ENCODE results near the gene PRPF6. TPM values are rescaled to one million over a fixed set of nuclear protein-coding genes. Genes with fewer than 3 reads are reported as not detected.

PRPF6 gene
- total RNA-seq, 2 experiments from 2014 or later, result 60.5 to 67.0 TPM

DNA sequence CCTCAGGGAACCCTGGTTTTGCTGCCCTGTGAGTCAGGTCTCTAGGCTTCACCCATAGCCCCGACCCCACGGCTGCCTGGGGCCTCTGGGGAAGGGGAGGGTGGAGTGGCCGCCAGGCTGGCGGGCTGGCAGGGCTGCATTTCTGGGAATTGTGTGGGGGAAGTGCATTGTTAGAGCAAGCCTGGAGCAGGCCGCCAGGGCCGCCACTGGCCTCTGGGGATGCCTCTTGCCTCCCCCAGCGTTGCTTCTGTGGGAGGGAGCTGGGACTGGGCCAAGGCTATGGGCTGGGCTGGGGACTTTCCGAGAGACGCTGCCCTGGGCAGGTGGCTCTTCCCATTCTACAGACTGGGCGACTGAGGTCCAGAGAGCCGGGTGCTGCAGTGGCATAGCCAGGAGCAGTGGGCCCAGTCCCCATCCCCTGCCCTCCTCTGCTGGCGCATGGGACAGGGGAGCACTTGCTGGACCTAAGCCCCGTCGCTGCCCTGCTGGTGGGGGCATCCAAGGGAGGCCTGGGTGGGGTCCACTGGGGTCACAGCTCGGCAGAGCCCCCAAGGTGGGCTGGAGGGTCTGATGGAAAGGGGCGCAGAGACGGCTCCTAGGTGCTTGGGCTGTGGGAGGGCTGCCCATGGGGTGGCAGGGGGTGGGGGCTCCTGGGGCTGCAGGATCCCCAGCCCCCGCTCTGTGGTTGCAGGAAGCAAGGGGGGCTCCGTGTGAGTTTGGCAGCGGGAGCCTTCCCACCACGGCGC, 75.1 kb downstream of the PRPF6 start:
- intact Hi-C loops (cut with DNase I, micrococcal nuclease), result loop anchor here (1.0 to 5.0 kb wide), 3 partner anchors 15 to 349 kb away; partner anchors contain the start of genes ARFRP1 (in 1 of the 2) and PRPF6 (in 1 of the 2)
- Mint-ChIP-seq H3K9me3 (ENCODE audit: low read depth) (no peaks in the 10 kb centered on the region), H3K4me1 (peaks cover 14% of the 10 kb centered on the region), H3K4me3 (no peak overlapping the region), H3K27ac (no peak overlapping the region), H3K36me3 (ENCODE audit: low read depth) (no peaks in the 10 kb centered on the region), H3K27me3 (peaks cover 18% of the 10 kb centered on the region)
- ChIA-PET CTCF (interaction anchor here (0.6 to 1.7 kb wide), 7 partner anchors 10 to 464 kb away, joined by 3 to 6 read pairs (median 3); no protein-coding TSS in a partner anchor), POLR2A (no interaction called here)
- DNase-seq (no peak), ATAC-seq (no peak)

DNA sequence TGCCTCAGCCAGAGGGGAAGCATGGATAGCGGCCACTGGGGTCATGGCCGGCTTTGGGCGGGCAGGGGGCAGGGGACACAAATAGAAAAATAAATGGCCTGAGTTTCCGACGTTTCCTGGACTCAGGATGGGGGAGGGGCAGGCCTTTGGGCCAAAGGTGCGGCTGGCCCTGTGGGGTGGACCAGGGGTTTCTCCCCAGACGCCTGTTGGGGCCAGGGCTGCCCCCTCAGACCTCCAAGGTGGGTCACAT, 75.6 kb downstream of the PRPF6 start:
- H3K9me3 Mint-ChIP-seq (ENCODE audit: low read depth), result no peaks in the 10 kb centered on the region
- POLR2A ChIA-PET, result no interaction called here
- H3K27me3 Mint-ChIP-seq, result peaks cover 17% of the 10 kb centered on the region
- H3K4me3 Mint-ChIP-seq, result no peak overlapping the region
- no peaks in the 10 kb centered on the region for H3K36me3 Mint-ChIP-seq (ENCODE audit: low read depth)
- intact Hi-C loops (cut with DNase I, micrococcal nuclease), result loop anchor here (2.0 to 5.0 kb wide), 2 partner anchors 74 to 350 kb away; partner anchors contain the start of genes ARFRP1 (in 1 of the 2) and PRPF6 (in 1 of the 2)
- H3K4me1 Mint-ChIP-seq, result peaks cover 14% of the 10 kb centered on the region
- DNase-seq (no peak), ATAC-seq (no peak)
- CTCF ChIA-PET, result interaction anchor here (0.6 to 1.7 kb wide), 7 partner anchors 10 to 465 kb away, joined by 3 to 6 read pairs (median 3); no protein-coding TSS in a partner anchor
- no peak overlapping the region for H3K27ac Mint-ChIP-seq

DNA sequence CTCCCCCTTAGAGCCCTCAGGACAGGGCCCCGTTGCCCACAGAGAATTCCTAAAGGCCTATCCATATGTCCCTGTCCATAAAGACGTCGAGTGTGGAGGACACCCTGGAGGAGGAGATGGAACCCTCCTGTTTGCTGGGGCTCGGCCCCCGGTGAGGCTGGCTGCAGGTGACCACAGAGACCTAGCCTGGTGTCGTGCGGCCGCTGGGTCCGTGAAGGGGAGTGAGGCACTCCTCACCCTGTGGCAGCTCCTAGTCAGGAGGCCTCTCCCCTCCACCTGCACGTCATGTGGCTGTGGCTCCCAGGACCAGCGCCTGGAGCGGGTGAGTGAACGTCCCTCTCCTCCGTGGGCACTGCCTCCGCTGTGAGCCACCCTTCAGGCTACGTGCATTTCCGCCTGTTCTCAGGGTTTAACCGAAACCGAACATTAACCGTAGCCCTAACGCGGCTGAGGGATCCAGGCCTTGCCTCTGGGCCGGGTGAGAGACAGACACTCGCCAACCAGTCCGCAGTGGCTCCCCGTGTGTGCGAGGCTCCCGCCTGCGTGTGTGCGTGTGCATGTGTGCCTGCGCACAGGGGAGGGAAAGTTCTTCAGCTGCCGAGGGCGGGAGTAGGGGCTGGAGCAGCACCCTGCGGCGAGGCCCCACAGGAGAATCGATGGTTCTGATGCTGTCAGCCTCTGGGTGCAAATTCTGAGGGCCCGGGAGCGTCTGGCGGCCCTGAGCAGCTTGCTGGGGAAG, 76.1 kb downstream of the PRPF6 start:
- ATAC-seq (peak; percentile 63), DNase-seq (peak; percentile 72)
- ChIA-PET POLR2A (interaction anchor here (0.6 kb wide), 1 partner anchor 18 kb away, joined by 3 read pairs; no protein-coding TSS in a partner anchor), CTCF (interaction anchor here (0.6 to 1.7 kb wide), 14 partner anchors 8 to 747 kb away, joined by 3 to 6 read pairs (median 4); partner anchors contain the start of gene PRPF6)
- intact Hi-C loops (cut with DNase I, micrococcal nuclease), result loop anchor here (1.0 to 5.0 kb wide), 4 partner anchors 18 to 350 kb away; partner anchors contain the start of genes ARFRP1 (in 1 of the 2) and PRPF6 (in 1 of the 2)
- Mint-ChIP-seq H3K9me3 (ENCODE audit: low read depth) (no peaks in the 10 kb centered on the region), H3K36me3 (ENCODE audit: low read depth) (no peaks in the 10 kb centered on the region), H3K4me3 (peak overlapping the region; percentile 79), H3K4me1 (peaks cover 16% of the 10 kb centered on the region), H3K27me3 (peaks cover 14% of the 10 kb centered on the region), H3K27ac (peak overlapping the region; percentile 83)

DNA sequence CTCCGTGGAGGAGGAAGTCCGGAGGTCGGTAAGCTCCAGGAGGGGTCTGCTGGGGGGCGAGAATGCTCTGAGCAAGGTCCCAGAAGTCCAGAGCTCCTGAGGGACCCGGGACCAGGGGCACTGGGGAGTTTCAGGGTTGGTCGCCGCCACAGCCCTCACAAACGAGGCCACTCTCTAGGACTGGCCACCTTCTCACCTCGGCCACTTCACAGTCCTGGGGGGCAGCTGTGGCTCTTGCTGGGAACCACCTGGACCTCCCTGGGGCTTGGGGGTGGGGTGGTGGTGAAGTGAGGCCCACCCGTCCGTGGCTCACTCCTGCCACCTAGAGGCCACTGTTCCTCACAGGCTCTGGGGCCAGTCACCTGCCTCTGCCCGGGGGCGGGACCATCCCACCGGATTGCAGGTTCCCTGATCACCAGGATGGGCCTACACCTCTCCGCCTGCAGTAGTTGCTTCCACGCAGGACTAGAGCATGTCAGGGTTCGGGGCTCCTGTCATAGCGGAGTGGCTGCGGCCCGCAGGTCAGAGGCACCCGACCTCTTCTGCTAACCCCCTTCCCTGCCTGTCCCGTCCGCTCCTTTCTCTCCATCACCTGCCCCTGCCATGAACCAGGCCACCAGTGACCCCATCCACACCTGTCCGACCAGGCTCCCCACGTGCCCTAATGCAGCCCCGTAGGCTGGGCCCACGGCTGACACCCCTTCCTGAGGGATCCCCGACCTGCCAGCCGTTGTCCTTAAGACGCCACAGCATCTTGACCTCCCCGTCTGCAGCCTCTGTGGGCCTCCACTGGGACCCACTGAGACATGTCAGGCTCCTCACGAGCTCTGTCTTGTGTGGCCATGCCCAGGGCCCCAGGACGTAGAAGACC, 76.9 kb downstream of the PRPF6 start:
- CTCF ChIA-PET, result interaction anchor here (0.6 to 1.7 kb wide), 11 partner anchors 8 to 748 kb away, joined by 3 to 6 read pairs (median 4); partner anchors contain the start of gene PRPF6
- no peaks in the 10 kb centered on the region for H3K9me3 Mint-ChIP-seq (ENCODE audit: low read depth)
- H3K4me1 Mint-ChIP-seq, result peaks cover 21% of the 10 kb centered on the region
- peak; percentile 82 for ATAC-seq
- POLR2A ChIA-PET, result interaction anchor here (0.6 kb wide), 1 partner anchor 19 kb away, joined by 3 read pairs; no protein-coding TSS in a partner anchor
- DNase-seq, result peak; percentile 93
- no peaks in the 10 kb centered on the region for H3K36me3 Mint-ChIP-seq (ENCODE audit: low read depth)
- H3K27me3 Mint-ChIP-seq, result peaks cover 11% of the 10 kb centered on the region
- intact Hi-C loops (cut with DNase I, micrococcal nuclease), result loop anchor here (1.0 to 5.0 kb wide), 4 partner anchors 19 to 351 kb away; partner anchors contain the start of genes ARFRP1 (in 1 of the 2) and PRPF6 (in 1 of the 2)
- peak overlapping the region; percentile 83 for H3K27ac Mint-ChIP-seq
- peak overlapping the region; percentile 79 for H3K4me3 Mint-ChIP-seq

DNA sequence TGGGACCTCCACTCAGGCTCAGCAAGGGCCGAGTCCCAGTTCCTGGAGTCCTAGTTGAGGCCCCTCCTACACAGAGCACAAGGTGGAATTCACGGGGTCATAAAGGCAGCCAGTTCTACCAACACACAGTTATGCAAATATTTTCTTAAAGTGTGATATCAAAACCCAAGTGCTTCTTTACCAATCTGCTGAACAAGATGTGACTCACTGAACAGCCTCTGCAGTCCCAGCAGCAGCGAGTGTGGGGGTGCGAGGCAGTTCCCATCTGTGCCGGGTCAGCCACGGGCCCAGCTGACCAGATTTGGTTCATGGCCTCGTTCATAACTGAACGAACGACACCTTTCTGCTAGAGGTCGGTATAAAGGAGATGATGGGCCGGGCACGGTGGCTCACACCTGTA, 77.6 kb downstream of the PRPF6 start:
- intact Hi-C loops (cut with DNase I, micrococcal nuclease), result loop anchor here in 1 of 2 experiments (5.0 kb wide), 1 partner anchor 76 kb away; the partner anchor contains the start of gene PRPF6
- ChIA-PET POLR2A (no interaction called here), CTCF (interaction anchor here (0.7 kb wide), 1 partner anchor 210 kb away, joined by 3 read pairs; no protein-coding TSS in a partner anchor)
- Mint-ChIP-seq H3K4me1 (peaks cover 21% of the 10 kb centered on the region), H3K9me3 (ENCODE audit: low read depth) (no peaks in the 10 kb centered on the region), H3K36me3 (ENCODE audit: low read depth) (no peaks in the 10 kb centered on the region), H3K4me3 (peak overlapping the region; percentile 79), H3K27me3 (peaks cover 7% of the 10 kb centered on the region), H3K27ac (peak overlapping the region; percentile 83)
- DNase-seq (no peak), ATAC-seq (peak; percentile 3)

DNA sequence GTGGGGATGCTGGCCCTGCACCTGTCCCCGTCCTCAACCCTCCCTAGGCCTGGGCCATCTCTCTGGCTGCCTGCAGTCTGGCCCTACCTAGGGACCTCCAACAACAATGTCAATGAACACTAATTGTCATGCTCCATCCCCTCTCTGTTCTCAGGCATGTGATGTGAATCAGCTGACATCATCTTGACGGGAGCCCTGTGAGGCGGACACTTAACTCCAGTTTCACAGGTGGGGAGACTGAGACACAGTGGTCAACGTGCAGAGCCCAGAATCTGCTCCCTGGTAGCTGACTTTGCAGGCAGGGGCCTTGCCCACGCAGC, 81.3 kb downstream of the PRPF6 start:
- intact Hi-C loops (cut with DNase I, micrococcal nuclease), result loop anchor here (1.0 to 10.0 kb wide), 4 partner anchors 523 to 1270 kb away; partner anchors contain the start of genes ARFGAP1 (in 1 of the 2) and PTK6 (in 1 of the 2)
- Mint-ChIP-seq H3K36me3 (ENCODE audit: low read depth) (no peaks in the 10 kb centered on the region), H3K4me1 (peaks cover 52% of the 10 kb centered on the region), H3K27me3 (no peaks in the 10 kb centered on the region), H3K9me3 (ENCODE audit: low read depth) (no peaks in the 10 kb centered on the region), H3K27ac (no peak overlapping the region), H3K4me3 (peak overlapping the region; percentile 82)
- ATAC-seq (no peak), DNase-seq (no peak)
- CTCF ChIA-PET, result interaction anchor here (0.7 to 1.4 kb wide), 9 partner anchors 15 to 509 kb away, joined by 3 to 9 read pairs (median 4); partner anchors contain the start of gene LKAAEAR1
- POLR2A ChIA-PET, result no interaction called here

DNA sequence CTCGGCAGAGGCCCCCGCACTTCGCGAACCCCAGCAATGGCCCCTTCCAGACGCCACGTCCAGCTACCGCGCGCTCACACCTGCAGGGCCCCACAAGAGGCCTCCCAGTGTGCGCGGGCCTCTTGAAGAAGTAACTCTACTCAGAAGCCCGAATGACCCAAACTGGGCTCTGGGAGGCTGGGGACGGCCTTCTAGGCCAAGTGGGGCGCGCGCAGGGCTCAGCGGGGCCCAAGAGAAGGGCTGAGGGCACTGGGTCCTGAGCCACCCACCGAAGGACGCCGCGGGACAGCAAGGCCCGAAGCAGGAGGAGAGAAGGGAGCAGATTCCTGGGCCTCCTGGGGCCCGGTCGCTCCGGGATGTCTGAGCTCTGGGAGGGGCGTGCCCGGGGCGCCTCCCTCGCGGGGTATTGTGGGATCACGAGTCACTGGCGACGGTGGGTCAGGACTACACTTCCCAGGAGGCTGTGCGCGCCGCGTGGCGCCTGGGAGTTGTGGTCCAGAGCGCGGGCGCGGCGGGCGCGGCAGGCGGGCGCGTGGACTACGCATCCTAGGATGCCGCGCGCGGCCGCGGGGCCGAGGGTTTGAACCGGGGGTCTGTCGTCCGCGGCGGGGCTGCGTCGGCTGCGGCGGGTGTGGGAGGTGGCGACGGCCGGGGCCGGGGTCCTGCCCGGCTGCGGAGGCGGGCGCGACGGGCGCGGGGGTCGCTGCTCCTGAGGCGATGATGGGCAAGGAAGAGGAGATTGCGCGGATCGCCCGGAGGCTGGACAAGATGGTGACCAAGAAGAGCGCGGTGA, 81.9 kb downstream of the PRPF6 start, which contains the start of gene TCEA2:
Gene TCEA2, plus strand, starts transcription at position 603 of the 793 bp plus-strand sequence. Its CDS starts 115 bp downstream, at position 718.
- Mint-ChIP-seq H3K36me3 (ENCODE audit: low read depth) (no peaks in the 10 kb centered on the region), H3K27ac (peak within 1 kb of the TSS; percentile 79), H3K27me3 (no peaks in the 10 kb centered on the region), H3K9me3 (ENCODE audit: low read depth) (no peaks in the 10 kb centered on the region), H3K4me1 (peaks cover 51% of the 10 kb centered on the region), H3K4me3 (peak within 1 kb of the TSS; percentile 82)
- ChIA-PET CTCF (interaction anchor here (0.7 to 1.4 kb wide), 9 partner anchors 14 to 509 kb away, joined by 3 to 9 read pairs (median 4); partner anchors contain the start of gene LKAAEAR1), POLR2A (no interaction called here)
- ATAC-seq (peak; percentile 83), DNase-seq (peak; percentile 98)
- intact Hi-C loops (cut with DNase I, micrococcal nuclease), result loop anchor here (1.0 to 10.0 kb wide), 10 partner anchors 17 to 1270 kb away; partner anchors contain the start of genes ARFGAP1 (in 1 of the 2), DNAJC5 (in 1 of the 2), GMEB2 (in 1 of the 2) and PRPF6 (in 1 of the 2)

DNA sequence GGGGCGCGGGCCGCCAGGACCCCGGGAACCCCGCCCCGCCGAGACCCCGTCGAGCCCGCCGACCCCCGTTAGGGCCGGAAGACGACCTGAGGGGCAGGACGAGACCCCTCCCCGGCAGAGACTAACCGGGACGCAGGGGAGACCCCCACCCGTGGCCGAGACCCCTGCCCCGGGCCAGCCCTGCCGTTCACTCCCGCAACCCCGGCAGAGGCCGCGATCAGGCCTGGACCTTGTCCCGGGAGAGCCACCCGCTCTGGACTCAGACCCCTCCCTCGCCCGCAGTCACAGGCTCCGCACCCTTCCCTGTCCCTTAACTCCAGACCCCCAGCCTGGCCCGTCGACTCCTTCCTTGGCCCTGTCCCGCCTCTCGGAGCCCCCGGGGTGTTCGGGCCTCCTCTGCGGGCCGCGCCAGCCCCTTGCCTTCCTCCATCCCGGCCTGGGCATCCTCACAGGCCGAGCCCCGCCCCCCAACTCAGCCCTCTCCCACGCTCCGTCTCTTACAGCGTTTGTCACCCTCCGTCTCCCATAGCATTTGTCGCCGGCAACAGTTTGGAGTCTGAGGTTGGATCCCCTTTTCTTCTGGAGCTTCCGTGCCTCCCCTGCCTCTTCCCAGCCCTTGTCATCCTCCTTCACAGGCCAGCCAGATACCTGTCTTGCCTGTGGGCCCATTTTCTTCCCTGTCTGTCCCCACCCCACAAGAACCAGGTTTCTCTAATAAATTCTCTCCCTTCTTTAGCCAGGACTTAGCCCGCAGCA, 82.6 kb downstream of the PRPF6 start:
- intact Hi-C loops (cut with DNase I, micrococcal nuclease), result loop anchor here (1.0 to 10.0 kb wide), 10 partner anchors 15 to 1271 kb away; partner anchors contain the start of genes RGS19 (in 2 of the 2), DNAJC5 (in 1 of the 2), GMEB2 (in 1 of the 2) and PRPF6 (in 1 of the 2)
- H3K4me3 Mint-ChIP-seq, result peak overlapping the region; percentile 82
- CTCF ChIA-PET, result interaction anchor here (1.0 to 1.4 kb wide), 3 partner anchors 22 to 83 kb away, joined by 3 to 9 read pairs (median 4); no protein-coding TSS in a partner anchor
- peaks cover 50% of the 10 kb centered on the region for H3K4me1 Mint-ChIP-seq
- POLR2A ChIA-PET, result no interaction called here
- ATAC-seq, result peak; percentile 16
- H3K36me3 Mint-ChIP-seq (ENCODE audit: low read depth), result no peaks in the 10 kb centered on the region
- peak overlapping the region; percentile 79 for H3K27ac Mint-ChIP-seq
- peak; percentile 78 for DNase-seq
- no peaks in the 10 kb centered on the region for H3K9me3 Mint-ChIP-seq (ENCODE audit: low read depth)
- no peaks in the 10 kb centered on the region for H3K27me3 Mint-ChIP-seq

DNA sequence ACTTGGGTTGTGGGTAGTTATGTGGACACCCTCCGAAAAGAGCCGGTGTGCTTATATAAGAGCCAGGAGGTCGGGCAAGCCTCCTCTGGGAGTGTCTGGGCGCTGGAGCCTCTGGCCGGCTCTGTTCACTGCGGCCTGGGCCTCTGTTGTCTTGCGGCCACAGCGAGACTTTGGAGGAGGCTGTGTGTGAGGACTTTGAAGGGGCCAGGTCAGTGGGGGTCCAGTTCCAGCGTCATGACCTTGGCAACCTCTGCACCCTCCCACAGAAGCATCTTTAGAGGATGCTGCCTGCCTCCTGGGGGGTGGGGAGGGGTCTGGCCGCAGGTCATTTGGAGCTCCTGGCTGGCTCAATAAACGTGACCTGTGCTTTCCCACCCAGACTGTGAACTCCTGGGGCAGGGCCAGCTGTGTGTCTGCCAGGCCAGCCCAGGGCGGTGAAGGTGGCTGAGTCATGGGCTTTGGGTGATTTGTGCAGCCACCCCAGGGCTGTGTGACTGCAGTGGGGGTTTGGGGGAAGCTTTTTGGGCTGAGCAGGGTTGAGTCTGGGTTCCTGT, 83.3 kb downstream of the PRPF6 start:
- intact Hi-C loops (cut with DNase I, micrococcal nuclease), result loop anchor here (2.0 to 10.0 kb wide), 3 partner anchors 15 to 1272 kb away; partner anchors contain the start of genes PTK6 (in 1 of the 2) and RGS19 (in 1 of the 2)
- no peaks in the 10 kb centered on the region for H3K9me3 Mint-ChIP-seq (ENCODE audit: low read depth)
- peak overlapping the region; percentile 82 for H3K4me3 Mint-ChIP-seq
- peaks cover 49% of the 10 kb centered on the region for H3K4me1 Mint-ChIP-seq
- ATAC-seq (no peak), DNase-seq (no peak)
- ChIA-PET POLR2A (no interaction called here), CTCF (no interaction called here)
- H3K36me3 Mint-ChIP-seq (ENCODE audit: low read depth), result no peaks in the 10 kb centered on the region
- peak overlapping the region; percentile 79 for H3K27ac Mint-ChIP-seq
- no peaks in the 10 kb centered on the region for H3K27me3 Mint-ChIP-seq
